Measurements from ENCODE around the gene NTMT1.
A peak's percentile ranks its signal among the peaks of the same experiment; 100 is the strongest.

Gene NTMT1

GRCh38 chr9:129637673-129638439 lies 11.9 kb downstream of the NTMT1 start:
- no peak for DNase-seq

DNA sequence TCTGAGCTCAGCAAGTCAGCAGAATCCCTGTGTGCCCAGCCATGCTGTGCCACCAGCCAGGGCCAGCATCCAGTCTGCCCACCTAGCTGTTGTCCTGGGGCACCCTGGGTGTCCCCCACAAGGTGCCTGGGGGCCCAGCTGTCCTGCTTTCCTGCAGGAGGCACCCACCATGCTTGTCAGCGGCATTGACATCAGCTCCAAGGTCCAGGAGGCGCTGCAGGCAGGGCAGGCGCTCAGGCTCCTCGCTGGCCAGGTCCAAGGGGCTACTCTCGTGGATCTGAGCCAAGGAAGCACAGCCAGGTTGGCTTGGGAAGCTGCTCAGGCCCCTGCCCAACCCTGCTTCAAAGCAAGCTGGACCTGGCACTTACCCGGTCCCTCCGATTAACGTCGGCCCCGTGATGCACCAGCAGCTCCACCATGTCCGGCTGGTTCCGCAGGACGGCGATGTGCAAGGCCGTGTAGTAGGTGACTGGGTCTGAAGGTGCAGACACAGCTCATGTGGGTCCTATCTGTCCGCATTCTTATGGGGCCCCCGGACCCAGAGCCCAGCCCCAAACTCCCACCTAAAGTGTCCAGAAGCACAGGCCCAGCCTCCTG lies 13.2 kb downstream of the NTMT1 start:
- no peak for DNase-seq

- DNase-seq = no peak
These were observed 13.8 kb downstream of the NTMT1 start for GRCh38 chr9:129639756-129640085.

- no peak for DNase-seq
These were observed 14.3 kb downstream of the NTMT1 start for GRCh38 chr9:129640086-129640870.

DNA sequence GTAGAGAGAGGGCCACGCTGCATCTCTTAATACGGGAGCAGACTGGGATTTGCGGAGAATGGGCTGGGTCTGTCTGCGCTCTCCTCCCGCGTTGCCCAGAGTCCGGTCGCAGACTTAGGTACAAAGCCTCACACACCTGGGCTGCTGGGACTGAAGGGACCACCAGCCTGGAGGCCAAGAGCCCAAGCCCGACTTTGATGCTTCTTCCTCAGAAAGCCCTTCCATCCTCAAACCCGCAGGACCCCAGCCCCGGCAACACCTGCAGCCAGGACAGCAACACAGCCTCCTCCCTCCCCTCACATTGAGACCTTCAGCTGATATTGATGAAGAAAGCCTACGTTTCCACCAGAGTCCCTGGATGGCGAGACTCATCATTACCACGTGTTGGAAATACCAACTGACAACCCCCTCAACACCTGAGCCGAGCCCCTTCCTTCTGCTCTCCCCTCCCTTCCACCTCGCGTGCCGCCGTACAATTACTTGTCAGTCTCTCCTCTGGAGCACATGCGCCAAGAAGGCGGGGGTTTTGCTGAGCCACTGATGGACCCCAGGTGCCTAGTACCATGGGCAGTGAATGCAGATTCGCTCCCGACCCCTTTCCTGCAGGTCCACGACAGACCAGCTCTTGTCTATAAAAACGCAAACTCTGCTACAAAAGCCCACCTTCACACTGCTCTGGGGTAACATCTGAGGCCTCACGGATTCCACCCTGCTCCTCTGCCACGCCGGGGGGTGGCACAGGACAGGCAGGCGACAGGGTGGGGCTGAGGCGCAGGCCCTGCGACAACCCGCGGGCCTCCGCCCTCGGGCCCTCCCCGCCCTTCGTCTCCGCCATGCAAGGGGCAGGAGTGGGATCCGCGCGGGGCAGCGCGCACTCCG lies 15.1 kb downstream of the NTMT1 start:
- DNase-seq = no peak

DNA sequence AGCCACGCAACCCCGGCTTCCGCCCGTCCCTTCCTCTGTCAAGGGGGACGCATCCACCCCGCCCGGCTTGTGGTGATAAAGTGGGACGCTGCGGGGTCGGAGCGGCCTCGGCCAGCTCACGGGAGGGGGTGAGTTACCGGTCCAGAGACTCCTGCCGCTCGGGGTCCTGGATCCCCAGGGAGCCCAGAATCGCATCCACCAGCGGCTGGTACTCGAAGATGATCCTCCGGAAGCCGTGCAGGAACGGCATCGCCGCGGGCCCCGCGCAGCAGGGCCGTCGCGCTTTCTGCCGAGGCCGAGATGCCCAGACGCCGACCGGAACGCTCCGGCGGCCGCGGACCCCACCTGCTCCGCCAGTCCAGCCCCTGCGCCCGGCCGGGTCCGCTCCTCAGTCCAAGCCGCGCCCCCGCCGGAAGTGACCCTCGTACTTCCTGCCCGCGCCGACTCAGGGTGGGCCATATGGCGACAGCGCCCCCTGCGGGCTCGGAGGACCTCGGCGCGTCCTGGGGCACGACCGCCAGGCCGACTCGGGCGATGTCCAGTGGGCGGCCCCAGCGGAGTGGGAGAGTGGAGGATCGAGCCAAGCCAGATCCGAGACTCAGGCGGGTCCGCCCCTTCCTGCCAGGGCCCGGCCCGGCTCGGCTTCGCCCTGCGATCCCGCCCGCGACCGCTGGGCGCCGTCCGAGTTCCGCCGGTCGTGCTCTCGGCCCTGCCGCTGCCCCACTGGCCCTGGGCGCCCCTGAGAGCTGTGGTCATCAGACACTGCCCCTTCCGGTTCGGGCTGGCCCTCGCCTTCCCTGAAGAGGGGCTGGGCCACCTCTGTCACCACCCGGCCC lies 16.0 kb downstream of the NTMT1 start, which contains the start of gene ASB6:
TSS of gene ASB6 (minus strand) at position 402 of the 836 bp plus-strand sequence. CDS start at position 250, 152 bp downstream.
- peak; percentile 71 to 93 (median 86) for DNase-seq

DNA sequence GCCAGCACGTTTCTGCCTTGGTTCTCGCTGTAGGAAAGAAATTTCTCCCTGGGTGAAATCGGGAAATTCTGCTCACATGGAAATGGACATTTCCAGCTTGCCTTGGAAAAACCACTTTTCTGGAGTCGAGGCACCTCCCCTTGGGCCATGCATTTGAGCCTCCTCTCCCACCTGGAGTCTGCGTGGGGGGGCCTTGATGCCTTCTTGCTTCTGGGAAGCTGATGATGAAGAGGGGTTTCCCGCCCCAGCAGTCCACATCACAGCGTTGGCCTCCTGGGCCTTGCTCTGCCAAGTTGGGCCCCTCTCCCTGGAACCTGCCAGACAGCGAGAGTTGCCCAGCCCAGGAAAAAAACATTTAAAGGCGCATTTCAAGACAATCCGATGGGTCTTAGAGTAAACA lies 17.7 kb downstream of the NTMT1 start:
- no peak for DNase-seq

- DNase-seq = no peak
These were observed 18.4 kb downstream of the NTMT1 start for GRCh38 chr9:129644365-129644764.

DNA sequence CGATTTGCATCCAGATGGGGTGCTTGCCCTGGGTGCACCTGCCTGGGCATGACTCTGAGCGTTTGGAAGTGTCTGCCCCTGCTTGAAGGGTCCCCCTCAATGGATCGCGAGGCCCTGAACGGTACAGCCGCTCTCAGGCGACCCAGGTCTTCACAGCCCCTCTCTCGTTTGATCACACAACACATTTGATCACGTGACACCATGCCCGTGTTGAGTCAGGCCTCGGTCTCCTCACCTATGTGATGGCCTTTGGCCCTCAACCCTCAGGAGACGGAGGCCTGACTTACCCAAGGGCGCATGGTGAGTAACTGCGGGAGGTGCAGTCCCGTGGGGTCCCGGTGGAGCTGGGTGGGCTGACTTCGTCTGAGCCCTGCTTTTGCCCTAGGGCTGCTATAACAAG lies 18.9 kb downstream of the NTMT1 start:
- no peak for DNase-seq

- no peak for DNase-seq
These were observed 20.3 kb downstream of the NTMT1 start for GRCh38 chr9:129646252-129646651.

- DNase-seq = no peak
These were observed 20.7 kb downstream of the NTMT1 start for GRCh38 chr9:129646654-129647053.

DNA sequence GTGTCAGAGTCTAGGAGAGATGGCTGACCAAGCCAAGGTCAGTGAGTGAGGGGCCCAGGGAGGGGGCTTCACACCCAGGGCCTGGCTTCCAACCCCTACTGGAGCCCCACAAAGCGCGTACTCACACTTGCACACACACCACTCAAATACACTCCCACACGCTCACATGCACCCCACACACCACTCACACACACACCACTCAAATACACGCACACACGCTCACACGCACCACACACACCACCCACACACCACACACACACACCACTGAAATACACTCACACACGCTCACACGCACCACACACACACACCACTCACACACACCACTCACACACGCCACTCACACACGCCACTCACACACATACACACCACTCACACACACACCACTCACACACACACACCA lies 21.7 kb downstream of the NTMT1 start:
- no peak for DNase-seq

GRCh38 chr9:129648092-129648763 lies 22.3 kb downstream of the NTMT1 start:
- no peak for DNase-seq

DNA sequence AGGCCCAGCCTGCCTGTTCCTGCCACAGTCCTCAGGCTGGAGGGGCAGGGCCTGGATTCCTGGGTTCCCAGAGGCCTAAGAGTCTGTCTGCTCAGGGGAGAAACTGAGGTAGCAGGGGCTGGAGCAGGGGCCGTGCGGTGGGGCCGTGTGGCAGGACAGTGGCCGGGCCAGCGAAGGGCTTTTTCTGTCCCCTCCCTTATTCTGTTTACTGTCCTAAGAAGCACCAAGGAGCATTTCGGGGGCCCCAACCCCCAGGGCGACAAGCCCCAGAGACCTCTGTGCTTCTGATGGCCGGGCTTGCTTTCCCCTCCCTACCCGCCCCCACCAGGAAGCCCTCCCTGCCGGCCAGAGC lies 22.8 kb downstream of the NTMT1 start:
- no peak for DNase-seq

- DNase-seq = no peak
These were observed 24.0 kb downstream of the NTMT1 start for GRCh38 chr9:129649726-129650679.

DNA sequence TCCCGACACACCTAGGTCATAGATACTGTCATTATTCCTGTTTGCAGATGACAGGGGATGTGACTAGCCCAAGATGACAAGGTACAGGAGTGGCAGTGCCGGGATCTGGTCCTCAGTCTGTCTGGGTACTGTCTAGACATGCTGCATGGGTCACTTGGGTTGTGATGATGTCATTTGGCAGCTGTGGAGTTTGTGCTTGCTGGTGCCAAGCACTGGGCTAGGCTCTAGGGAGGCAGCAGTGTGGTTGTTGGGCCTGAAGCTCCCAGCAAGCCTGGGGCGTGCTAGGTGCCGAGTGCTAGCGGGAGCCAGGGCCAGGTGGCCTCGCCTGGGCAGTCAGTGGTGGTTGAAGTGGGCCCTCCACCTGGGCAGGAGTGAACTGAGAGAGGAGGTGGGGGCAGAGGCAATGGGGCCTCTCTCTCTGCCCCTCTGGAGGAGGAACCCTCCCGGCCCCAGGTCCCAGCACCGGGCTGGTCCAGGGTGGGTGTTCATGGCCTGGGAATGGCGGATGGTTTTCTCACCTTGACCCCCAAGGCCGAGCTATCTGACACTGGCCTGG lies 24.8 kb downstream of the NTMT1 start:
- DNase-seq = no peak

- DNase-seq = no peak
These were observed 28.0 kb downstream of the NTMT1 start for GRCh38 chr9:129653823-129654553.

DNA sequence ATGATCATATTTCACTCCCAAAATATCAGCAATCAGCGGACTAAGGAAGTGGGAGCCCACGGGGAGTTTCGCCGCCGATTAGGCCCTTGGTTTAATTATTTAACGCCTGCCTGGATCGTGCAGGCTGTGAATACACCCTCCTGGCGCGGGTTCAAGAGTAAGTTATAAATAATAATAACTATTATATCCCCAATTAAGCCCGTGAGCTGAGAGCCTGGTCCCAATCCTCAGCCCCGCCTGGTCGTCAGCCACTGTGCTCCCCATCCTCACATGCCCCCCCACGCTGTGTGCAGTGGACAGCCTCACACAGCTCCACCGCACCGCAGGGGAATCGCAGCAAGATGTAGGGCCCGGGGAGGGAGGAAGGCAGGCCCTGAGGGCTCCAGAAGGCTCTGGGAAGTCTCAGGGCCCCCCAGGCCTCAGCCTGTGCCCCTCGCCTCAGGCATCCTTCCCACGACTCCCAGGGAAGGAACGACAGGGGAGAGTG lies 28.6 kb downstream of the NTMT1 start:
- no peak for DNase-seq

DNA sequence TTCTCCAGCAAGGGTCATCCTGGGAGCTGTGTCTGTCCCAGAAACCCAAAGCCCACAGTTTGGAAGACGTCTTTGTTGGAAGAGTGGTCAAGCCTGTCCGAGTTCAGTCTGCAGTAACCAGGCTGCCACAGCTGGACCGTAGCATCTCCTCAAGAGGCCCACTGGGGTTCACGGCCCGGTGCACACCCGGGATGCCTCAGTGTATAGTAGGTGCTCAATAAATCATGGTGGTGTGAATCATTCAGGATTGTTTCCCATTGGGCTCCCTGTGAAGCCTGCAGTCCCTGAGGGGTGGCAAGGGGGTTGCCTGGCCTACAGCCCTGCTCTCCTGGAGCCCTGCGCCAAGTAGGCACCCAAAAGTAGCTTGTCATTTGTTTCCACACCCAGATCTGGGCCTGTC lies 29.2 kb downstream of the NTMT1 start:
- no peak for DNase-seq
